ENCODE results near the gene RHOT2.

Gene RHOT2

DNA sequence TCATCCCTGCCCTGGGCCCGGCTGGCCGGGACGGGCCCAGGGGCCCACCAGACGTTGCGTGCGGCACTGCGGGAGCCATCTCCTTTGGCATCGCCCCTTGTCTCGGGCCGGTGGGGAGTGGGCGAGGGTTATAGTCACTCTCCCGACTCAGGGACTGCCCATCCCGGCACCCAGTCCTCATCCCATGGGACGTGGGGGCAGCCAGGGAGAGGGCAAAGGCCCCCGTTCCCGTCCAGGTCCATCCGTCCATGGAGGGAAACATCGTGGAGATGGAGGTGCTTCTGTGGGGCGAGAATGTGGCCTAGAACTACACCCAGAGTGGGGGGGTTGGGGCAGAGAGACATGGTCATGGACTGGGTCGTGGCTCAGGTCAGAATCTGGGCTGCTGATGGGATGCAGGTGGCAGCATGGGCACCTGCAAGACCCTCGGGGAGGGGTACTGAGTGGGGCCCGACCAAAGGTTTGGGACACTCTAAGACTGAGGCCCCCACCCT, 21.2 kb upstream of the RHOT2 start:
- Mint-ChIP-seq H3K36me3 (ENCODE audit: insufficient read depth) (peaks cover 5% of the 10 kb centered on the region), H3K4me1 (peaks cover 7% of the 10 kb centered on the region), H3K27me3 (no peaks in the 10 kb centered on the region), H3K4me3 (peak overlapping the region; percentile 16), H3K9me3 (no peaks in the 10 kb centered on the region), H3K27ac (ENCODE audit: low read depth) (no peak overlapping the region)
- no peak for DNase-seq (ENCODE audit: low spot score in 2 of 2)
- ATAC-seq (replicated peaks; ENCODE audit: extremely low read depth, poor library complexity, severe bottlenecking) = no peak

DNA sequence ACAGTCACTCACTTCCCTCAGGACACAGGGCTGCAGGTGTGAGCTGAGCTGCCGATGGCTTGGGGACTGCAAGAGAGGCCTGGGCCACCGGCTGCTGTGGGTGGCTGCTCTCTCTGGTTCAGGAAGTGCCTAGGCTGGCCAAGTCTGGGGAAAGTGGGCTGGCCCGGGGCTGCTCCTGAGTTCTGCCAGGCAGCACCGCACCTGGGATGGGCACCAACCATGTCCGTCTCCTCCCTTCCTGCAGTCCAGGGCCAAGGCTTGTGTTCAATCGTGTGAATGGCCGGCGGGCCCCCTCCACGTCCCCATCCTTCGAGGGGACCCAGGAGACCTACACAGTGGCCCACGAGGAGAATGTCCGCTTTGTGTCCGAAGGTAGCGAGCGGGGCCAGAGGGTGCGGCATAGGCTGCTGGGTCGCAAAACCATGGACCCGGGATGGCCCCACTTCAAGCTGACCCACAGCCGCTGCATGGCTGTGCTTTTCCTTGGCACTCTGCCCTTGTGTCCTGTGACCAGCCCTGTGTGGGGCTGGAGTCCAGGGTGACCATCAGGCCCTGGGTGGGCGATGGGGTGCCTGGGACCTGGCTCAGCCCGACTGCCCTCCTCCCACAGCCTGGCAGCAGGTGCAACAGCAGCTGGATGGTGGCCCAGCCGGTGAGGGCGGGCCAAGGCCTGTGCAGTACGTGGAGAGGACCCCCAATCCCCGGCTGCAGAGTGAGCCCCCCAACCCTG, 20.6 kb upstream of the RHOT2 start:
- peaks cover 7% of the 10 kb centered on the region for H3K4me1 Mint-ChIP-seq

DNA sequence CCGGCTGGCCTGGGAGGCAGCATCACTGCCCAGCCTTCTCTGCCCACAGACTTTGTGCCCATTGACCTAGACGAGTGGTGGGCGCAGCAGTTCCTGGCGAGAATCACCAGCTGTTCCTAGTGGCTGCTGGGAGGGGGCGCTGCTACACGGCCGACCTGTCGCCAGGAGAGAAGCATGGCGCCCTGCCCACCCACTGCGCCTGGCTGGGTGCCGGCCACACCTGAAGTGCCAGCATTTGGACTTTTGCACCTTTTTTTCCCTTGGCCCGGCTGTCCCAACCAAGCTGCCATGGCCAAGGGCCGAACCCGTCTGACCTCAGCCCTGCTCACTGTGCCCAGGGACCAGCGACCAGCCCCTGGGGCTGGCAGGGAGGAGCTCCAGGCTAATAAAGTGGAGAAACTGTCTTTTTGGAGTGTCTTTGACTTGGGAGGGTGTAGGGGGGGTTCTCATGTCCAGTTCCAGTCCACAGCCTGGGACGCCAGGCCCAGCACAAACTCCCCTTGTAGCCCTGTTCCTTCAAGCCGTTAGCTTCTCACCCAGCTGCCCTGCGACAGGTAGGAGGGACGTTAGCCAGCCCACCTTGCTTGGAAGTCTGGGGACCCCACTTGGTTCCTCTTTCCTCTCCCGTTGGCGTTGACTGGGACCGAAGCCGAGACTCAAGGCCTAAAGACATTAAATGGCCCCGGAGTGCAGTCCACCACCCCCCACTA, 19.7 kb upstream of the RHOT2 start:
- no peaks in the 10 kb centered on the region for H3K27me3 Mint-ChIP-seq
- ATAC-seq (replicated peaks; ENCODE audit: extremely low read depth, poor library complexity, severe bottlenecking) = no peak

More for the DNA sequence above, 20.6 kb upstream of the RHOT2 start:
- no peaks in the 10 kb centered on the region for H3K9me3 Mint-ChIP-seq
- ATAC-seq (replicated peaks; ENCODE audit: extremely low read depth, poor library complexity, severe bottlenecking) = no peak
- no peaks in the 10 kb centered on the region for H3K27me3 Mint-ChIP-seq
- H3K4me3 Mint-ChIP-seq = peak overlapping the region; percentile 16
- no peak for DNase-seq (ENCODE audit: low spot score in 2 of 2)
- peaks cover 5% of the 10 kb centered on the region for H3K36me3 Mint-ChIP-seq (ENCODE audit: insufficient read depth)
- no peak overlapping the region for H3K27ac Mint-ChIP-seq (ENCODE audit: low read depth)

DNA sequence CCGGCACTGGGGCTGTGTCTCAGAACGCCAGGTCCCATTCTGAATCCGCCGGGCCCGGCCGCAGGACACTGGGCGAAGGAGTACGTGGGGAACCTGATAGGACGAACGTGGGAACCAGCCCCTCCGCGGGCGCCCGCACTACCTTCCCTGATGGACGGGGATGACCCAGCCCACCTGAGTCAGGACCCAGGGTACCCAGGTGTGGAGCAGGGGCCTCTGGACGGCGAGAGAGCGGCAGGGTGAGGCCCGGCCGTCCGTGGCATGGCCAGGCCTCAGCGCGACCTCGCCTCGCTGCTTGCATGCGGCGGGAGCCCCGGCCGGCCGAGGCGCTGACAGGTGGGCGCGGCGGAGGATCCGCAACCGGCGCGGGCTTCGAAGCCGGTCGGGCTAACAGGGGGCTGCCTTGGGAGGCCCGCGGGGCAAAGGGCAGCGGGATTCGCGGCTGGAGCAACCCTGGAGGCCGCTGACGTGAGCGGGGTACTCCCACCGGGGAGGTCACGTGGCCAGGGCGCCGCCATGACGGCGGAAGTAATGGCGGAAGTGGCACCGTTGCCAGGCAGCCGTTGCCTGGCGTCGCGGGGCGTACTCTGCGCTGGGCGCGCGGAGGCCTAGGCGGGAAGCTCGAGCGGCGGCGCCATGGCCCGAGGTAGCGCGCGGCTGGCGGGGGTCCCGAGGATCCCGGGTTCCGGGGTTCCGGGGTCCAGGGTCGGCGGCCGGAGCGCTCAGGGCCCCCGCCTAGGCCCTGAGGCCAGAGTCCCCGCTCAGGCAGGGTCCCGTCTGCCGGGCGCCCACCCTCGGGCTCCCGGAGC, 18.9 kb upstream of the RHOT2 start, which contains the start of gene WDR90:
Gene WDR90 (plus strand): TSS at position 585 of the 809 bp plus-strand sequence. CDS start 52 bp downstream, at position 637.
- DNase-seq (ENCODE audit: low spot score in 2 of 2) = peak; percentile 82
- peaks cover 2% of the 10 kb centered on the region for H3K4me1 Mint-ChIP-seq
- H3K27me3 Mint-ChIP-seq = no peaks in the 10 kb centered on the region
- H3K27ac Mint-ChIP-seq (ENCODE audit: low read depth) = peak within 1 kb of the TSS; percentile 55
- H3K4me3 Mint-ChIP-seq = peak within 1 kb of the TSS; percentile 67
- H3K9me3 Mint-ChIP-seq = no peaks in the 10 kb centered on the region
- H3K36me3 Mint-ChIP-seq (ENCODE audit: insufficient read depth) = peaks cover 5% of the 10 kb centered on the region
- peak; percentile 98 for ATAC-seq (replicated peaks; ENCODE audit: extremely low read depth, poor library complexity, severe bottlenecking)

More for the DNA sequence above, 19.7 kb upstream of the RHOT2 start:
- Mint-ChIP-seq H3K36me3 (ENCODE audit: insufficient read depth) (peaks cover 3% of the 10 kb centered on the region), H3K27ac (ENCODE audit: low read depth) (peak overlapping the region; percentile 53), H3K9me3 (no peaks in the 10 kb centered on the region), H3K4me1 (peaks cover 7% of the 10 kb centered on the region), H3K4me3 (peak overlapping the region; percentile 67)
- DNase-seq (ENCODE audit: low spot score in 2 of 2) = no peak

DNA sequence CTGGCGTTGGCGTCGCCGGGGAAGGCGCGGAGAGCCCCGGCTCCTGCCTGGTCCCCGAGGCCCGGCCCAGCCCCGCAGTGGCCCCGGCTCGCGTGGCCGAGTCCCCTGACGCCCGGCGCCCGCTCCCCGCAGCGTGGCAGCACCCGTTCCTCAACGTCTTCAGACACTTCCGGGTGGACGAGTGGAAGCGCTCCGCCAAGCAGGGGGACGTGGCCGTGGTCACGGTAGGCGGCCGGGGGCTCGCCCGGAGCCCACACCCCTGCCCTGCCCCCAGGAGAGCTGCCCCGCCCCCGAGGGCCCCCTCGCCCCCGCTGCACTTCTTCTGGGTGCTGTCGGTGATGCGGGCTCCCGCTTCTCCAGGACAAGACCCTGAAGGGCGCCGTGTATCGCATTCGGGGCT, 18.3 kb upstream of the RHOT2 start:
- ATAC-seq (replicated peaks; ENCODE audit: extremely low read depth, poor library complexity, severe bottlenecking) (no peak), DNase-seq (ENCODE audit: low spot score in 2 of 2) (no peak)
- Mint-ChIP-seq H3K27me3 (no peaks in the 10 kb centered on the region), H3K27ac (ENCODE audit: low read depth) (no peak overlapping the region), H3K4me3 (peak overlapping the region; percentile 67), H3K9me3 (no peaks in the 10 kb centered on the region), H3K4me1 (no peaks in the 10 kb centered on the region), H3K36me3 (ENCODE audit: insufficient read depth) (peaks cover 5% of the 10 kb centered on the region)

DNA sequence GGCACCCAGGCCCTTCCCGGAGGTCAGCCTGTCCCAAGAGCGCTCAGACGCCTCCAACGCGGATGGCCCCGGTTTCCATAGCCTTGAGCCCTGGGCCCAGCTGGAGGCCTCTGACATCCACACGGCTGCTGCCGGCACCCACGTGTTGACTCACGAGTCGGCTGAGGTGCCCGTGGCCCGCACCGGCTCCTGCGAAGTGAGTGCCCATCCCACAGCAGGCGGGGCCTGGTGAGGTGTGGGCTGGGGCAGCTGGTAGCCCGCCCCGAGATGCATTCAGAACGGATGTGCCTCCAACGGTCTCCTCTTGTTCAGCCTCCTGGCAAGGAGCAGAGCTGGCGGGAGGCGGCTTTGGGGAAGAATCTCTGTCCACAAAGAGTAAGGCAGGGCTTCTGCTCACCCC, 16.1 kb upstream of the RHOT2 start:
- no peaks in the 10 kb centered on the region for H3K4me1 Mint-ChIP-seq
- H3K27ac Mint-ChIP-seq (ENCODE audit: low read depth) = no peak overlapping the region
- H3K9me3 Mint-ChIP-seq = no peaks in the 10 kb centered on the region
- DNase-seq (ENCODE audit: low spot score in 2 of 2) = no peak
- H3K36me3 Mint-ChIP-seq (ENCODE audit: insufficient read depth) = peaks cover 5% of the 10 kb centered on the region
- peak overlapping the region; percentile 48 for H3K4me3 Mint-ChIP-seq
- no peaks in the 10 kb centered on the region for H3K27me3 Mint-ChIP-seq
- ATAC-seq (replicated peaks; ENCODE audit: extremely low read depth, poor library complexity, severe bottlenecking) = no peak

DNA sequence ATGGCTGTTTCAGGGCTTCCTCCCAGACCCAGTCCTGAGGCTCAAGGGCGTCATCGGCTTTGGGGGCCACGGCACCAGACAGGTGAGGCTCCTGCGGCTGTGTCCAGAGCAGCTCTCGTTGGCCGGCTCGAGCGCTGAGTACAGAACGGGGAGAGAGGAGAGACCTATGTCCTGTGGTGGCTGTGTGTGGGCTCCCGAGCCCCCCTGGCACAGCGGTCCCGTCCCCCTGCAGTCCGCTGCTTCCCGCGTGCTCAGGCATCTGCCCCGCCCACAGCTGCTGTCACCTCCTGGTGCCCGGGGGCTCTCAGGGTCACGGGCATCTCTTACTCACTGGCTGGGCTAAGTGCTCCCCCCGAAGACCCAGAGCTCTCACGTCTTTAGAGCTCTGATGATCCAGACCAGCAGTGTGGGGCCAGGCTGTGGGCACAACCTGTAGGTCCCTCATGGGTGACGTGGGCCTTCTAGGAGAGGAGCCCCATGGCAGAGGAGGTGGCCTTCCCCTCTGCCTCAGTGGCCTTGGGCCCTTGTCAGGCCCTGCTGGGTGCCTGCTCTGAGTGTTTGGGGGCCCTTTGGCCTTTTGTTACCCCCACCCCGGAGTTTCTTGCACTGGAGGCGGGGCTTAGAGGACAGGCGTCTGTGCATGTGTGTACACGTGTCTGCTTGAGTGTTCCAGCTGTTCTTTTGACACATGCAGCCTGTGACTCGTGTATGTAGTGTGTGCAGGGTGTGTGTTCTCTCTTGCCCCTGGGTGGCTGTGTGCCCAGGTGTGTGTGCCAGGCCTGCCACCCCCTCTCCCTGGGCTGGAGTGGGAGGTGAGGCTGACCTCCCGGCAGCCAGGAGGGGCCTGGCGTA, 15.3 kb upstream of the RHOT2 start:
- DNase-seq (ENCODE audit: low spot score in 2 of 2) = no peak
- no peak overlapping the region for H3K27ac Mint-ChIP-seq (ENCODE audit: low read depth)
- ATAC-seq (replicated peaks; ENCODE audit: extremely low read depth, poor library complexity, severe bottlenecking) = no peak
- no peak overlapping the region for H3K4me3 Mint-ChIP-seq
- H3K36me3 Mint-ChIP-seq (ENCODE audit: insufficient read depth) = peaks cover 5% of the 10 kb centered on the region
- no peaks in the 10 kb centered on the region for H3K4me1 Mint-ChIP-seq
- H3K27me3 Mint-ChIP-seq = no peaks in the 10 kb centered on the region
- H3K9me3 Mint-ChIP-seq = no peaks in the 10 kb centered on the region

DNA sequence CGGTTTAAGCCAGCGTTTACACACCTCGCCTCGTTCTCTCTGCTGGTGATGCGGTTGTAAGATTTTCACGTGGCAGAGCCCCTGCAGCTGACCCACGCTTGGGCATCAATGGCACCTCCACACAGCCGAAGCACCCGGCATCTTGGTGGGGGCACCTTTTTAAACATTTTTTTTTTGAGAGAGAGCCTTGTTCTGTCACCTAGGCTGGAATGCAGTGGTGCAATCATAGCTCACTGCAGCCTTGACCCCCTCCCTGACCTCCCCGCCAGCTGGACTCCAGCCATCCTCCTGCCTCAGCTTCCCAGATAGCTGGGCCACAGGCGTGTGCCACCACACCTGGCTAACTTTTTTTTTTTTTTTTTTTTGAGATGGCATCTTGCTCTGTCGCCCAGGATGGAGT, 13.9 kb upstream of the RHOT2 start:
- Mint-ChIP-seq H3K27me3 (no peaks in the 10 kb centered on the region), H3K36me3 (ENCODE audit: insufficient read depth) (peaks cover 5% of the 10 kb centered on the region), H3K27ac (ENCODE audit: low read depth) (no peak overlapping the region), H3K4me3 (no peak overlapping the region), H3K9me3 (no peaks in the 10 kb centered on the region), H3K4me1 (no peaks in the 10 kb centered on the region)
- no peak for DNase-seq (ENCODE audit: low spot score in 2 of 2)
- ATAC-seq (replicated peaks; ENCODE audit: extremely low read depth, poor library complexity, severe bottlenecking) = no peak

DNA sequence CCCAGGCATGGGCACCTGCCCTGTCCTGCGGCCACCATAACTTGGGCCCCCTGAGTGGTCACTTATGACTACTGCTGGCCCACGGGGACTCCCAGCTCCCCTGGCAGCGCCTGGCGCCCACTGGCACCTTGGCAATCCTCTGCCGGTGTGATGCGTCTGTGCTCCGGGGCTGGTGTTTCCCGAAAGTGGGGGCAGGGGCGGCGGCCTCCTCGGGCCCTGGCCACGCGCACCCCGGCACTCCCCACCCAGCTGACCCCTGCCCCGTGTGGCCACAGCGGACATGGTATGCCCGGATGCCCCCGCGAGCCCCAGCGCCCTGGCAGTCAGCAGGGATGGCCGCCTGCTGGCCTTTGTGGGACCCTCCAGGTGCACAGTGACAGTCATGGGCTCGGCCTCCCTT, 10.4 kb upstream of the RHOT2 start:
- no peak for DNase-seq (ENCODE audit: low spot score in 2 of 2)
- Mint-ChIP-seq H3K27me3 (no peaks in the 10 kb centered on the region), H3K27ac (ENCODE audit: low read depth) (no peak overlapping the region), H3K4me1 (peaks cover 5% of the 10 kb centered on the region), H3K36me3 (ENCODE audit: insufficient read depth) (peaks cover 3% of the 10 kb centered on the region), H3K4me3 (no peak overlapping the region), H3K9me3 (no peaks in the 10 kb centered on the region)
- no peak for ATAC-seq (replicated peaks; ENCODE audit: extremely low read depth, poor library complexity, severe bottlenecking)

DNA sequence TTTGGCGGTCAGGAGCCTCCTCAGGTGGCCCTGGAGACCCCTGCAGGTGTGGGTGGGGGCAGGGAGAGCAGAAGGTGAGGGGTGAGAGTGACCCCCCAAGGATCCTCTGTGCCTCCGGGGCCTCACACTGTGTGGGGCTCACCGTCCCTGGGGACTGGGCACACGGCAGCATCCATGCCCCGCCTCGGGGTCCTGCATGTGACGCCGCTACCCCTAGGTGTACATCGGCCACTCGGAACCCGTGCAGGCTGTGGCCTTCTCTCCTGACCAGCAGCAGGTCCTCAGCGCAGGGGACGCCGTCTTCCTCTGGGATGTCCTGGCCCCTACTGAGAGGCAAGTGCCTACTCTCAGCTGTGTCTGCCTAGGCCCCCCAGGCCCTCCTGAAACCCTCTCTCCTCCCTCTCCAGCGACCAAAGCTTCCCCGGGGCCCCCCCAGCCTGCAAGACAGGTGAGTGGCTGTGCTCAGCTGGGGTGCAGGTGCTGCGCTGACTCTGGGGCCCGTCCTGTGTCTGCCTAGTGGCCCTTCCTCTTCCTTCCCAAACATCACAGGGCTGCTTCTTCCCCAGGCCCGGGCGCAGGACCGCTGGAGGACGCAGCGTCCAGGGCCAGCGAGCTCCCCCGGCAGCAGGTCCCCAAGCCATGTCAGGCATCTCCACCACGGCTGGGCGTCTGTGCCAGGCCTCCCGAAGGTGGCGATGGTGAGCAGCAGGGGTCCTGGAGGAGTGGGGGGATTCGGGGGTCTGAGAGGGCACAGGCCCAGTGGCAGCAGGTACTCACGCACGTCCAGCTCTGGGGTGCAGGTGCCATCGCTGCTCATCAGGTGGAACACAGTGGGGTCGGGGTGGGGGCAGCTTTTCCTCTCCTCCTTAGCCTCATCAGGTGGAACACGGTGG, 9.0 kb upstream of the RHOT2 start:
- Mint-ChIP-seq H3K9me3 (no peaks in the 10 kb centered on the region), H3K4me1 (peaks cover 5% of the 10 kb centered on the region), H3K4me3 (no peak overlapping the region), H3K27me3 (no peaks in the 10 kb centered on the region), H3K27ac (ENCODE audit: low read depth) (no peak overlapping the region), H3K36me3 (ENCODE audit: insufficient read depth) (peaks cover 2% of the 10 kb centered on the region)
- ATAC-seq (replicated peaks; ENCODE audit: extremely low read depth, poor library complexity, severe bottlenecking) (no peak), DNase-seq (ENCODE audit: low spot score in 2 of 2) (no peak)

DNA sequence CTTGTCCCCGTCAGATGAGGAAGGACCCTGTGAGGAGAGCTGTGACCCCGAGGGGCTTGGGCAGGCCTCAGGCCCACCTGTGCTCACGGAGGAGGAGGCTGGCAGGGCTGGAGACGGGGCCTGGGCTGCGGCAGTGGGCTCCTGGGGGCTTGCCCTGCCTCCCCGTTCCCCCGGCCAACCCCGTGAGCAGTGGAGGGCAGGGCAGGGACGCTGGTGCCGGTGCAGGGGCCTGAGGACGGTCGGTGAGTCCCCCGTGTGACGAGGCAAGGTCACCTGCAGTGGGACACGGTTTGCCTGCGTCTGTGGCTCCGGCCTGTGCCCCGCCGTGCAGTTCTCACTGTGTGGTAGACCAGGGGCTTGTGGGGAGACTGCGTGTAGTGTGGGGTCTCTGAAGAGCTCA, 8.3 kb upstream of the RHOT2 start:
- Mint-ChIP-seq H3K36me3 (ENCODE audit: insufficient read depth) (peaks cover 2% of the 10 kb centered on the region), H3K27me3 (no peaks in the 10 kb centered on the region), H3K27ac (ENCODE audit: low read depth) (no peak overlapping the region), H3K9me3 (no peaks in the 10 kb centered on the region), H3K4me1 (peaks cover 5% of the 10 kb centered on the region), H3K4me3 (no peak overlapping the region)
- no peak for DNase-seq (ENCODE audit: low spot score in 2 of 2)
- no peak for ATAC-seq (replicated peaks; ENCODE audit: extremely low read depth, poor library complexity, severe bottlenecking)
